Fibroblast of pulmonary artery (primary cell): ENCODE data around the gene IL17B.
"Not testable (repeated sequence)": the region's sequence is repeated elsewhere in the genome, so short reads cannot be mapped to it uniquely, and the experiment has no call there.

ENCODE experiments used
- DNase-seq: peaks from one replicate; pipeline ENCODE4 v3.0.0-alpha.2; 2010; ENCODE audit warnings: low read depth
- H3K4me3 ChIP-seq: replicated peaks from 2 replicates; pipeline ENCODE4 v1.5.1; 2011; ENCODE audit warnings: low read depth, mild to moderate bottlenecking, control low read depth, low read length, moderate library complexity
- TF ChIP-seq, protein P1 (sequence below): IDR thresholded peaks from 2 replicates; pipeline ENCODE4 v1.5.1; 2011; ENCODE audit warnings: mild to moderate bottlenecking, control low read depth, low read length, inconsistent platforms; ENCODE audit errors: missing control alignments

The IL17B gene

DNA sequence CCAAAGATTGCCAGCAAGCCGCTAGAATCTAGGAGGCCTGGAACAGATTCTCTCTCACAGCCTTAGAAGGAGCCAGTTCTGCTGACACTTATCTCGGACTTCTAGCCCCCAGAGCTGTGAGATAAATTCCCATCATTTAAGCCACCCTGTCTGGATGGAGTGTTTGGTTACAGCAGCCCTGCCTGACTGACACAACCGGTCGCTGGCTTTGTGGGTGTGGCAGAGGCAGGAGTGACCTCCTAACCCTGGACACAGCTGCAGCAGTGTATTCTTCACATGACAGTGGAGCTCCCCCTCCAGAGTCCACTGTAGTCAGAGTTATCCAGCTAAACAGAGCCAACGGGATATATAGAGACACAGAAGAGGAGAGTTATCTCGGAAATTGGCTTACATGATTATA lies 21.2 kb upstream of the IL17B start:
- H3K4me3 ChIP-seq = no peak overlapping the region
- DNase-seq = no peak
- TF ChIP-seq, protein P1, sequence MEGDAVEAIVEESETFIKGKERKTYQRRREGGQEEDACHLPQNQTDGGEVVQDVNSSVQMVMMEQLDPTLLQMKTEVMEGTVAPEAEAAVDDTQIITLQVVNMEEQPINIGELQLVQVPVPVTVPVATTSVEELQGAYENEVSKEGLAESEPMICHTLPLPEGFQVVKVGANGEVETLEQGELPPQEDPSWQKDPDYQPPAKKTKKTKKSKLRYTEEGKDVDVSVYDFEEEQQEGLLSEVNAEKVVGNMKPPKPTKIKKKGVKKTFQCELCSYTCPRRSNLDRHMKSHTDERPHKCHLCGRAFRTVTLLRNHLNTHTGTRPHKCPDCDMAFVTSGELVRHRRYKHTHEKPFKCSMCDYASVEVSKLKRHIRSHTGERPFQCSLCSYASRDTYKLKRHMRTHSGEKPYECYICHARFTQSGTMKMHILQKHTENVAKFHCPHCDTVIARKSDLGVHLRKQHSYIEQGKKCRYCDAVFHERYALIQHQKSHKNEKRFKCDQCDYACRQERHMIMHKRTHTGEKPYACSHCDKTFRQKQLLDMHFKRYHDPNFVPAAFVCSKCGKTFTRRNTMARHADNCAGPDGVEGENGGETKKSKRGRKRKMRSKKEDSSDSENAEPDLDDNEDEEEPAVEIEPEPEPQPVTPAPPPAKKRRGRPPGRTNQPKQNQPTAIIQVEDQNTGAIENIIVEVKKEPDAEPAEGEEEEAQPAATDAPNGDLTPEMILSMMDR = no peak

DNA sequence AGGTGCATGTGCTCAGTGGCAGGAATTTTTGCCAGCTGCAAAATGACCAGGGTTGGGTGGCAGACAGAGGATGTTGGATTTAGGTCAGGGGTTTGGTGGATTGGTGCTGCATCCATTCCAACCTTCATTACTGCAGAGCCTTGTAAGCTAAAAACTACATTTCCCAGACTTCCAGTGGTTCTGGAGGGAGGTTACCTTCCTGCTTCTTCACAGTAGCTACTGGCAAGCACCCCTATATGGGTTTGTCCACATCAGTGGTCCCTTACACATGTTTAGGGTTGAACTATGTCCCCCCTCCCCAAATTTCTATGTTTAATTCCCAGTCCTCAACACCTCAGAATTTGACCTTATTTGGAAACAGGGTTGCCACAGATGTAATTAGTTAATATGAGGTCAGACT lies 20.7 kb upstream of the IL17B start:
- TF ChIP-seq, protein P1 = no peak
- DNase-seq = no peak
- H3K4me3 ChIP-seq = no peak overlapping the region

DNA sequence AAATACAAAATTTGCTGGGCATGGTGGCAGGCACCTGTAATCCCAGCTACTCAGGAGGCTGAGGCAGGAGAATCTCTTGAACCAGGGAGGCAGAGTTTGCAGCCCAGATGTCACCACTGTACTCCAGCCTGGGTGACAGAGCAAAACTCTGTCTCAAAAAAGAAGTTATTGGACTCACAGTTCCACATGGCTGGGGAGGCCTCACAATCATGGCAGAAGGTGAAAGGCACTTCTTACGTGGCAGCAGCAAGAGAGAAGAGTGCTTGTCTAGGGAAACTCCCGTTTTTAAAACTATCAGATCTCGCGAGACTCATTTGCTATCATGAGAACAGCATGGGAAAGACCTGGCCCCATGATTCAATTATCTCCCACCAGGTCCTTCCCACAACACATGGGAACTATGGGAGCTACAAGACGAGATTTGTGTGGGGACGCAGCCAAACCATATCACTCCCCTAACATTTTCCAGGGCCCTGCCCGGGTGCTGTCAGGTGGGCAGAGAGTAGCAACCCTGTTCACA lies 19.7 kb upstream of the IL17B start:
- not testable (repeated sequence) for DNase-seq, H3K4me3 ChIP-seq

DNA sequence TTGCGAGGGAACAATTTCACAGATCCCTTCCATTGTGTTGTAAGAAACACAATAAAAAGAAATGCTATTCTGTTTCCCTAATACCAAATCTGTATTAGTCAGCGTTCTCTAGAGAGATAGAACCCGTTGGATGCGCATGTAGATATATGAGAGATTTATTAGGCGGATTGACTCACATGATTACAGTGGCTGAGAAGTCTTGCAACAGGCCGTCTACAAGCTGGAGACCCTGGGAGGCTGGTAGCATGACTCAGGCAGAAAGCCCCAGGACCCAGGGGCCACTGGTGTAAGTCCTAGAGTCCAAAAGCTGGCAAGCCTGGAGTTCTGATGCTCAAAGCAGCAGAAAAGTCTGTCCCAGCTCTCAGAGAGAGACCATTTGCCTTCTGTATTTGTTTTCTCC lies 18.4 kb upstream of the IL17B start:
- TF ChIP-seq, protein P1 = no peak
- peak; percentile 91 for DNase-seq
- H3K4me3 ChIP-seq = no peak overlapping the region

DNA sequence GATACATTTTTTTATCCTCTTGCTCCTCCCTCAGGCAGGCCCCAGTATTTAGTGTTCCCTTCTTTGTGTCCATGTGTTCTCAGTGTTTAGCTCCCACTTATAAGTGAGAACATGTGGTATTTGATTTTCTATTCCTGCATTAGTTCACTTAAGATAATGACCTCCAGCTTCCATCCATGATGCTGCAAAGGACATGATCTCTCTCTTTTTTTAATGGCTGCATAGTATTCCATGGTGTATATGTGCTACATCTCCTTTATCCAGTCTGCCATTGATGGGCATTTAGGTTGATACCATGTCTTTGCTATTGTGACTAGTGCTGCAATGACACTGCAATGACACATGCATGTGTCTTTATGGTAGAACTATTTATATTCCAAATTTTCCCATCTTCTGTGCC lies 15.9 kb upstream of the IL17B start:
- not testable (repeated sequence) for DNase-seq, H3K4me3 ChIP-seq

DNA sequence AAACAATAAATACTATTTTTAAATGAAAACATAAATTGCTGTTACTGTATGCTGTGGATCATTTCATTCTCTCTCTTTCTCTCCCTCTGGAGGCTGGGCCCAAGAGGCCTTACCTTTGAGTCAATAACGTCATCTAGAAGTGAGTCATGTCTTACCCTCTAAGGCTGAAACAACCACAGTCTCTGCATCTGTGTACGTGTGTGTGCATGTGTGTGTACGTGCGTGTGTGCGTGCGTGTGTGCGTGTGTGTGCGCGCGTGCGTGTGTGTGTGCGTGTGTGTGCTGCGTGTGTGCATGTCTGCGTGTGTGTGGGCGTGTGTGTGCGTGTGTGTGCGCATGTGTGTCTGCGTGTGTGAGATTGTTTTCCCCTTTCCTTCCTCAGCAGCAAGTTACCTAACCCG lies 13.6 kb upstream of the IL17B start:
- no peak for DNase-seq
- no peak overlapping the region for H3K4me3 ChIP-seq
- TF ChIP-seq, protein P1 = no peak

DNA sequence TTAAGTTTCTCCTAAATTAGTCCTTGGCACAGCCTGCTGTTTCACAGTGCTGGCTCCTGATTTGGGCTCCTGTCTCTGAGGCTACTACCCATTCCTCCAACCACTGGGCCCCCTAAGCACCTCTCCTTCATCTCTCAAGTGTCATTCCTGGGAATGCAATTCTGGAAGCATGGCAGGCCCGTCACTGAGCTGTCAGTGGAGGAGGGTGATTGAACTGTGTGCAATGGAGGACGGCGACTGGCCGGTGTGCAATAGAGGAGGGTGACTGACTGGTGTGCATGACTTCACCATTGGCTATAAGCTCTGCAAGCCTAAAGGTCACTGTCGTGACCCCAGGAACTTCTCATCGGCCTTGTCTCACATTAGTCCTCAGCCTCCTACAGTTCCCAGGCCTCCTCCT lies 12.4 kb upstream of the IL17B start:
- TF ChIP-seq, protein P1 = no peak
- DNase-seq = no peak
- H3K4me3 ChIP-seq = no peak overlapping the region

DNA sequence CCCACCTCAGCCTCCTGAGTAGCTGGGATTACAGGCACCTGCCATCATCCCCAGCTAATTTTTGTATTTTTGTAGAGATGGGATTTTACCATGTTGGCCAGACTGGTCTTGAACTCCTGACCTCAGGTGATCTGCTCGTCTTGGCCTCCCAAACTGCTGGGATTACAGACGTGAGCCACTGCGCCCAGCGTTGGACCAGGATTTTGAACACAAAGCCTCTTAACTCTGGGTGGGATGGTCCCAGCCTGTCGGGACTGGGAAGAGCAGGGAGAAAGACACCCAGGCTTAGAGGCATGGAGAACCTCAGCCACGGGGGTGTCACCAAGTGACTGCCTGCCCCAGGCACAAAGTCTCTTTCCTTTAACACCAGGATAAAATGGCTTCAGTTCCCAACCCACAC lies 12.0 kb upstream of the IL17B start:
- not testable (repeated sequence) for H3K4me3 ChIP-seq, DNase-seq
